ENCODE measurements around the gene ASIC4.

DNA sequence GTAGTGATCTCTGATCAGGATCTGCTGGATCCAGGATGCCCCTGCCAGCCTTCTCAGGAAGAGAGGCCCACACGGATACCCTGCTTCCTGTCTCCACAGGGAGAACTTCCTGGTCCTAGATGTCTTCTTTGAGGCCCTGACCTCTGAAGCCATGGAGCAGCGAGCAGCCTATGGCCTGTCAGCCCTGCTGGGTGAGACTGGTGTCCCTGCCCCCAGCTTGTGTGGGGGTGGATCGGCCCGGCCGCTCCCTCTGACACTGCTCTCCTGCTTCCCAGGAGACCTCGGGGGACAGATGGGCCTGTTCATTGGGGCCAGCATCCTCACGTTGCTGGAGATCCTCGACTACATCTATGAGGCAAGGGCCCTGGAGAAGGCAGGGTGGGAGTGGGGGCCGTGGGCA lies 22.7 kb downstream of the ASIC4 start:
- TF ChIP-seq CTCF (optimal IDR thresholded peaks at IDR 0.05 in 1 of 3, IDR thresholded peaks at IDR 0.05 in 1 of 3, conservative IDR thresholded peaks at IDR 0.05 in 1 of 3; ENCODE audit: extremely low read depth in 1 of 3, insufficient read depth in 2 of 3, low read length in 3 of 3) (no peak), EZH2 (IDR thresholded peaks at IDR 0.05; ENCODE audit: low read length) (no peak)
